ENCODE measurements around the gene TOGARAM1.

- TF ChIP-seq EZH2 (IDR thresholded peaks at IDR 0.05; ENCODE audit: insufficient read depth, poor library complexity, severe bottlenecking) (no peak), EZH2phosphoT487 (IDR thresholded peaks at IDR 0.05; ENCODE audit: insufficient read depth, low read depth) (no peak)
These were observed 106.4 kb downstream of the TOGARAM1 start for GRCh38 chr14:45068396-45068795.

All from GM23248 (cell line).